CD4-positive, alpha-beta T cell (primary cell): Measurements from ENCODE around the gene RNF128. TPM values are rescaled to one million over a fixed set of nuclear protein-coding genes. Genes with fewer than 3 reads are reported as not detected.
A peak's percentile ranks its signal among the peaks of the same experiment; 100 is the strongest.

ENCODE experiments used
- ATAC-seq: fragments of 200-7000 bp; cut with Tn5 transposase; one replicate; pipeline ENCODE4 v1.10.0; 2022; ENCODE audit warnings: mild to moderate bottlenecking; ENCODE audit not compliant: poor library complexity
- CTCF ChIA-PET: fragments of 350-600 bp; sonication (Branson Sonifier 250); formaldehyde crosslinking; loops from one replicate; lab custom pipeline; 2021; ENCODE audit warnings: antibody characterized with exemption, inconsistent platforms; lab: Charles Lee
- POLR2A ChIA-PET: fragments of 350-600 bp; sonication (Branson Sonifier 250); formaldehyde crosslinking; loops from one replicate; lab custom pipeline; 2021; ENCODE audit warnings: antibody characterized with exemption, inconsistent platforms; lab: Charles Lee
- DNase-seq, 14 experiments: peaks; one replicate each; pipeline ENCODE4 v3.0.0-alpha.2; 2013 to 2020; ENCODE audit warnings: mixed read lengths in 2 of 14
- H3K27ac ChIP-seq, 2 donors: one replicate each; pipeline versions ENCODE4 v1.5.1 to v1.7.0; 2013; ENCODE audit warnings: low read length in 2 of 2, low read depth in 1 of 2, mild to moderate bottlenecking in 1 of 2
- H3K27me3 ChIP-seq, 2 experiments: 1 replicate in 1 of 2; 2 replicates in 1 of 2; pipeline versions ENCODE4 v1.6.1 to v1.7.0; 2013; ENCODE audit warnings: low read length in 2 of 2, control low read depth in 1 of 2, mild to moderate bottlenecking in 1 of 2, moderate library complexity in 1 of 2; ENCODE audit not compliant: insufficient read depth in 2 of 2, control insufficient read depth in 1 of 2
- H3K36me3 ChIP-seq: one replicate; pipeline ENCODE4 v1.6.1; 2013; ENCODE audit warnings: low read length, control low read depth; ENCODE audit not compliant: insufficient read depth
- H3K4me1 ChIP-seq: one replicate; pipeline ENCODE4 v1.6.1; 2013; ENCODE audit warnings: low read length, control low read depth; ENCODE audit not compliant: insufficient read depth
- H3K4me3 ChIP-seq: one replicate; pipeline ENCODE4 v1.5.1; 2013; ENCODE audit warnings: mild to moderate bottlenecking, low read length, moderate library complexity
- H3K9me3 ChIP-seq, 2 experiments: 1 replicate in 1 of 2; 2 replicates in 1 of 2; pipeline versions ENCODE4 v1.6.1 to v1.7.0; 2013; ENCODE audit warnings: low read length in 2 of 2, mild to moderate bottlenecking in 2 of 2, control low read depth in 1 of 2, moderate library complexity in 1 of 2; ENCODE audit not compliant: control insufficient read depth in 1 of 2, insufficient read depth in 1 of 2
- H3K27ac Mint-ChIP-seq: one replicate; pipeline ENCODE4 v1.8.0; 2020; ENCODE audit warnings: mixed read lengths
- H3K27me3 Mint-ChIP-seq: one replicate; pipeline ENCODE4 v1.8.0; 2021; ENCODE audit warnings: mixed read lengths
- H3K36me3 Mint-ChIP-seq: one replicate; pipeline ENCODE4 v1.8.0; 2021; ENCODE audit warnings: low read depth, mixed read lengths
- H3K4me1 Mint-ChIP-seq: one replicate; pipeline ENCODE4 v1.8.0; 2021; ENCODE audit warnings: low read depth, mixed read lengths
- H3K4me3 Mint-ChIP-seq: one replicate; pipeline ENCODE4 v1.8.0; 2020; ENCODE audit warnings: mild to moderate bottlenecking, mixed read lengths
- H3K9me3 Mint-ChIP-seq: one replicate; pipeline ENCODE4 v1.8.0; 2020; ENCODE audit warnings: mixed read lengths
- intact Hi-C, 2 experiments: fragments of 100-400 bp; cut with DNase I in 1 of 2; cut with micrococcal nuclease in 1 of 2; formaldehyde crosslinking; loops; one replicate each; pipeline versions ENCODE4 v1.15.1 to v1.9.0; 2023 to 2025; cut with DNase I, micrococcal nuclease
- total RNA-seq, 174 experiments: library from RNA in 2 of 174; stranded (reverse) in 2 of 174; gene quantifications; one replicate each; pipeline ENCODE4 v1.2.3 and lab custom pipeline; 2021 to 2026
- TF ChIP-seq, protein P1 (sequence below): fragments of 200-600 bp; IDR thresholded peaks from one replicate; pipeline ENCODE4 v1.8.0; 2022; ENCODE audit warnings: antibody characterized with exemption, mild to moderate bottlenecking

RNF128 gene
- total RNA-seq, 2 experiments from 2014 or later, result not detected

DNA sequence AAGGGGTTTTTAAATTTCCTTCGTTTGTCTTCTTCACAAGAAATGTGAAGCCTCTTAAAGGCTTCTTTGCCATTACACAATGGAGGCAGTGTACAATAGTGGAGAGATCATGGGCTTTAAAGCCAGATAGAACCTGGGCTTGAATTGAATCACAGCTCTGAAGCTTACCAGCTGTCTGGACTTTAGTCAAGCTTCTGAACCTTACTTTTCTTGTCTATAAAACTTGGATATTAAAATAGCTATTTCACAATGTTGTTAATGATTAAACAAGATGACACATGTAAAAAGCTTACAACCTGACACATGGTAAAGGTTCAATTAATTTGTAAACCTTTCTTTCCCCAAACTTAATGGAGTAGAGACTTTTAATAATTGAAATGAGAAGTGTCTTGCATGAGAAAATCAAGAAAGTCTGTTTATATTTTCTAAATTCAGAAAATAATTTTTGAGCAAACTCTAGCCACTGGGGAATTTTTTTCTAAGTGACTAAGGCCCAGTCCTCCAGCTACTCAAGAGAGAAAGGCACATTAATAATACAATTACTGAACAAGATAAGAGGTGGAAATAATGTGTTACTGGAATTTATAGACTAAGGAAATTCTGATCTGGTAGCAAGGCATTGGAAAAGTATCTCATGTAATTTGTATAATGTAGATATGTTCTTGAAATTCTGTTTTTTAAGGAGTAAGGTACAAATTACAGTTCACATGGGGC lies 54.3 kb downstream of the RNF128 start:
- Histone ChIP-seq H3K4me1 (no peaks in the 10 kb centered on the region), H3K4me3 (no peak overlapping the region), H3K27ac (no peak overlapping the region), H3K9me3 (no peaks in the 10 kb centered on the region), H3K27me3 (peaks cover 0 to 7% of the 10 kb centered on the region in 2 experiments), H3K36me3 (no peaks in the 10 kb centered on the region)
- TF ChIP-seq, protein P1, sequence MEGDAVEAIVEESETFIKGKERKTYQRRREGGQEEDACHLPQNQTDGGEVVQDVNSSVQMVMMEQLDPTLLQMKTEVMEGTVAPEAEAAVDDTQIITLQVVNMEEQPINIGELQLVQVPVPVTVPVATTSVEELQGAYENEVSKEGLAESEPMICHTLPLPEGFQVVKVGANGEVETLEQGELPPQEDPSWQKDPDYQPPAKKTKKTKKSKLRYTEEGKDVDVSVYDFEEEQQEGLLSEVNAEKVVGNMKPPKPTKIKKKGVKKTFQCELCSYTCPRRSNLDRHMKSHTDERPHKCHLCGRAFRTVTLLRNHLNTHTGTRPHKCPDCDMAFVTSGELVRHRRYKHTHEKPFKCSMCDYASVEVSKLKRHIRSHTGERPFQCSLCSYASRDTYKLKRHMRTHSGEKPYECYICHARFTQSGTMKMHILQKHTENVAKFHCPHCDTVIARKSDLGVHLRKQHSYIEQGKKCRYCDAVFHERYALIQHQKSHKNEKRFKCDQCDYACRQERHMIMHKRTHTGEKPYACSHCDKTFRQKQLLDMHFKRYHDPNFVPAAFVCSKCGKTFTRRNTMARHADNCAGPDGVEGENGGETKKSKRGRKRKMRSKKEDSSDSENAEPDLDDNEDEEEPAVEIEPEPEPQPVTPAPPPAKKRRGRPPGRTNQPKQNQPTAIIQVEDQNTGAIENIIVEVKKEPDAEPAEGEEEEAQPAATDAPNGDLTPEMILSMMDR, result no peak
- H3K27me3 Mint-ChIP-seq, result peaks cover 30% of the 10 kb centered on the region
- ATAC-seq (no peak), DNase-seq (no peak)
- H3K4me3 Mint-ChIP-seq, result no peak overlapping the region
- intact Hi-C loops, result no loop called here
- ChIA-PET CTCF (interaction anchor here (2.0 kb wide), 1 partner anchor 8 kb away, joined by 4 read pairs; no protein-coding TSS in a partner anchor), POLR2A (no interaction called here)
- H3K9me3 Mint-ChIP-seq, result no peaks in the 10 kb centered on the region
- H3K27ac Mint-ChIP-seq, result no peak overlapping the region
- no peaks in the 10 kb centered on the region for H3K4me1 Mint-ChIP-seq
- no peaks in the 10 kb centered on the region for H3K36me3 Mint-ChIP-seq

DNA sequence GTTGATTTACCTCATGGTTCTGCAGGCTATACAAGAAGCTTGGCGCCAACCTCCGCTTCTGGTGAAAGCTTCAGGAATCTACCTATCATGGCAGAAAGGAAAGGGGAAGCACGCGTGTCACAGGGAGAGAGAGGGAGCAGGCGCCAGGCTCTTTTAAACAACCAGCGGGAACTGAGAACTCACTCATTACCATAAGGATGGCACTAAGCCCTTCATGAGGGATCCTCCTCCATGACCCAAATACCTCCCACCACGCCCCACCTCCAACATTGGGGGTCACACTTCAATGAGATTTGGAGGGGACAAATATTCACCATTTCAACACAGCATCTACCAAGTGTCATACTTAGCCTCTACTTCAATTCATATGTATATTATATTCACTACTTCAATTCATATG lies 57.2 kb downstream of the RNF128 start:
- POLR2A ChIA-PET, result no interaction called here
- Histone ChIP-seq H3K36me3 (no peaks in the 10 kb centered on the region), H3K27me3 (peaks cover 0 to 7% of the 10 kb centered on the region in 2 experiments), H3K4me1 (no peaks in the 10 kb centered on the region), H3K9me3 (no peaks in the 10 kb centered on the region), H3K27ac (no peak overlapping the region), H3K4me3 (no peak overlapping the region)
- CTCF ChIA-PET, result no interaction called here
- no peak overlapping the region for H3K27ac Mint-ChIP-seq
- ATAC-seq, result no peak
- H3K4me3 Mint-ChIP-seq, result no peak overlapping the region
- TF ChIP-seq, protein P1, result no peak
- no peaks in the 10 kb centered on the region for H3K36me3 Mint-ChIP-seq
- no peaks in the 10 kb centered on the region for H3K9me3 Mint-ChIP-seq
- no peak for DNase-seq
- intact Hi-C loops, result no loop called here
- peaks cover 32% of the 10 kb centered on the region for H3K27me3 Mint-ChIP-seq
- no peaks in the 10 kb centered on the region for H3K4me1 Mint-ChIP-seq

DNA sequence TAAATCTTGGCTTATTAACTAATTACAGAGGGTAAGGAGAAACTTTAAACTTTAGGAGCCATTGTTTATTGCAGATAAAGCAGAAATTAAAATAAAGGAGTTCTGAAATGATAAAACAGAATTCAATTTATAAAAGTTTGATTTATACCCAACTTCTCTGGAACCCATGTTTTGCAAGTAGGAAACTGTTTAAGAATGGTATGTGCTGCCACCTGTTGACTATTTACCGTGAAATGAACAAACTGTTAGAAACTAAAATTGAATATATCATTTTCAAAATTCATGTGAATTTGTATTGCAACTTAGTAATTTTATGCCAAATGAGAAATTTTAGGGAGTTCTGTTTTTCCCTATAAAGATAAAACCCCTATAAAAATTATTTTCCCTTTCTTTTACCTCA lies 65.0 kb downstream of the RNF128 start:
- intact Hi-C loops, result loop anchor here in 1 of 2 experiments (1.0 kb wide), 1 partner anchor 310 kb away; no protein-coding TSS in a partner anchor
- Histone ChIP-seq H3K9me3 (no peaks in the 10 kb centered on the region), H3K4me1 (no peaks in the 10 kb centered on the region), H3K36me3 (no peaks in the 10 kb centered on the region), H3K27me3 (no peaks in the 10 kb centered on the region), H3K27ac (no peak overlapping the region), H3K4me3 (no peak overlapping the region)
- peak in 3 of 14 experiments; percentile 4 to 21 (median 9) for DNase-seq
- Mint-ChIP-seq H3K27me3 (no peaks in the 10 kb centered on the region), H3K4me3 (no peak overlapping the region), H3K27ac (no peak overlapping the region), H3K9me3 (no peaks in the 10 kb centered on the region), H3K36me3 (no peaks in the 10 kb centered on the region), H3K4me1 (no peaks in the 10 kb centered on the region)
- TF ChIP-seq, protein P1, result peak; percentile 32
- CTCF ChIA-PET, result no interaction called here
- POLR2A ChIA-PET, result no interaction called here
- no peak for ATAC-seq
